ENCODE results near the gene ESYT2. TPM values are rescaled to one million over a fixed set of nuclear protein-coding genes. Genes with fewer than 3 reads are reported as not detected.

ESYT2 gene
- total RNA-seq, 1 experiment from 2014 or later: 78.6 TPM

- no peaks in the 10 kb centered on the region for H3K27me3 Mint-ChIP-seq (ENCODE audit: insufficient read depth, unreplicated experiment)
- POLR2A ChIA-PET: interaction anchor here (0.6 to 1.6 kb wide), 2 partner anchors 15 to 82 kb away, joined by 3 to 6 read pairs; no protein-coding TSS in a partner anchor
- DNase-seq (ENCODE audit: unreplicated experiment): no peak
- H3K4me3 Mint-ChIP-seq (ENCODE audit: unreplicated experiment): no peak overlapping the region
- H3K9me3 Mint-ChIP-seq (ENCODE audit: unreplicated experiment): no peaks in the 10 kb centered on the region
- intact Hi-C loops (cut with micrococcal nuclease): no loop called here
- no TSS peak for BruUV-seq (replicated peaks)
- peaks cover 52% of the 10 kb centered on the region for H3K36me3 Mint-ChIP-seq (ENCODE audit: insufficient read depth, unreplicated experiment)
- no peak for TF ChIP-seq CTCF (IDR thresholded peaks at IDR 0.05; ENCODE audit: unreplicated experiment)
- CTCF ChIA-PET: interaction anchor here (0.7 to 1.1 kb wide), 2 partner anchors 71 to 247 kb away, joined by 3 read pairs; no protein-coding TSS in a partner anchor
- H3K27ac Mint-ChIP-seq (ENCODE audit: low read depth, unreplicated experiment): no peak overlapping the region
- no peaks in the 10 kb centered on the region for H3K4me1 Mint-ChIP-seq (ENCODE audit: insufficient read depth, unreplicated experiment)
Measured at GRCh38 chr7:158729646-158730382, 99.5 kb downstream of the ESYT2 start.

- Mint-ChIP-seq H3K27ac (ENCODE audit: low read depth, unreplicated experiment) (no peak overlapping the region), H3K4me1 (ENCODE audit: insufficient read depth, unreplicated experiment) (no peaks in the 10 kb centered on the region), H3K4me3 (ENCODE audit: unreplicated experiment) (no peak overlapping the region), H3K9me3 (ENCODE audit: unreplicated experiment) (no peaks in the 10 kb centered on the region), H3K27me3 (ENCODE audit: insufficient read depth, unreplicated experiment) (no peaks in the 10 kb centered on the region), H3K36me3 (ENCODE audit: insufficient read depth, unreplicated experiment) (peaks cover 44% of the 10 kb centered on the region)
- no peak for DNase-seq (ENCODE audit: unreplicated experiment)
- ChIA-PET CTCF (interaction anchor here (0.7 kb wide), 1 partner anchor 72 kb away, joined by 3 read pairs; no protein-coding TSS in a partner anchor), POLR2A (interaction anchor here (0.6 kb wide), 1 partner anchor 82 kb away, joined by 3 read pairs; no protein-coding TSS in a partner anchor)
- no peak for TF ChIP-seq CTCF (IDR thresholded peaks at IDR 0.05; ENCODE audit: unreplicated experiment)
- no TSS peak for BruUV-seq (replicated peaks)
- intact Hi-C loops (cut with micrococcal nuclease): no loop called here
Measured at GRCh38 chr7:158728911-158729645, 100.2 kb downstream of the ESYT2 start.

GRCh38 chr7:158727690-158728089 is 101.6 kb downstream of the ESYT2 start:
- DNase-seq (ENCODE audit: unreplicated experiment): no peak
- no peaks in the 10 kb centered on the region for H3K27me3 Mint-ChIP-seq (ENCODE audit: insufficient read depth, unreplicated experiment)
- CTCF ChIA-PET: no interaction called here
- POLR2A ChIA-PET: interaction anchor here (1.2 kb wide), 1 partner anchor 22 kb away, joined by 3 read pairs; no protein-coding TSS in a partner anchor
- no peaks in the 10 kb centered on the region for H3K4me1 Mint-ChIP-seq (ENCODE audit: insufficient read depth, unreplicated experiment)
- BruUV-seq (replicated peaks): no TSS peak
- no peak overlapping the region for H3K4me3 Mint-ChIP-seq (ENCODE audit: unreplicated experiment)
- TF ChIP-seq CTCF (IDR thresholded peaks at IDR 0.05; ENCODE audit: unreplicated experiment): no peak
- H3K9me3 Mint-ChIP-seq (ENCODE audit: unreplicated experiment): no peaks in the 10 kb centered on the region
- intact Hi-C loops (cut with micrococcal nuclease): no loop called here
- H3K27ac Mint-ChIP-seq (ENCODE audit: low read depth, unreplicated experiment): no peak overlapping the region
- peaks cover 35% of the 10 kb centered on the region for H3K36me3 Mint-ChIP-seq (ENCODE audit: insufficient read depth, unreplicated experiment)

- no peak for TF ChIP-seq CTCF (IDR thresholded peaks at IDR 0.05; ENCODE audit: unreplicated experiment)
- CTCF ChIA-PET: interaction anchor here (0.6 to 1.3 kb wide), 4 partner anchors 19 to 181 kb away, joined by 3 to 4 read pairs (median 3); no protein-coding TSS in a partner anchor
- POLR2A ChIA-PET: interaction anchor here (0.7 to 1.2 kb wide), 2 partner anchors 16 to 20 kb away, joined by 3 to 4 read pairs; no protein-coding TSS in a partner anchor
- no peak overlapping the region for H3K4me3 Mint-ChIP-seq (ENCODE audit: unreplicated experiment)
- peaks cover 26% of the 10 kb centered on the region for H3K36me3 Mint-ChIP-seq (ENCODE audit: insufficient read depth, unreplicated experiment)
- no peaks in the 10 kb centered on the region for H3K4me1 Mint-ChIP-seq (ENCODE audit: insufficient read depth, unreplicated experiment)
- no peaks in the 10 kb centered on the region for H3K27me3 Mint-ChIP-seq (ENCODE audit: insufficient read depth, unreplicated experiment)
- H3K27ac Mint-ChIP-seq (ENCODE audit: low read depth, unreplicated experiment): no peak overlapping the region
- intact Hi-C loops (cut with micrococcal nuclease): no loop called here
- no peak for DNase-seq (ENCODE audit: unreplicated experiment)
- H3K9me3 Mint-ChIP-seq (ENCODE audit: unreplicated experiment): no peaks in the 10 kb centered on the region
- BruUV-seq (replicated peaks): no TSS peak
Measured at GRCh38 chr7:158726277-158726807, 103.0 kb downstream of the ESYT2 start.

Data from MCF 10A (cell line).